Muscle of leg (tissue), 11 donors: ENCODE data around the gene CEACAM19. TPM values are rescaled to one million over a fixed set of nuclear protein-coding genes. Genes with fewer than 3 reads are reported as not detected.
A peak's percentile ranks its signal among the peaks of the same experiment; 100 is the strongest.

ENCODE experiments used
- DNase-seq: peaks from one replicate; pipeline ENCODE4 v3.0.0; 2013
- H3K27ac ChIP-seq: one replicate; pipeline ENCODE4 v1.5.1; 2013; ENCODE audit warnings: mild to moderate bottlenecking, low read length, control low read depth
- H3K27me3 ChIP-seq: one replicate; pipeline ENCODE4 v1.6.1; 2013; ENCODE audit warnings: low read length; ENCODE audit not compliant: control insufficient read depth, insufficient read depth
- H3K36me3 ChIP-seq: one replicate; pipeline ENCODE4 v1.6.1; 2013; ENCODE audit warnings: low read length; ENCODE audit not compliant: control insufficient read depth, insufficient read depth
- H3K4me1 ChIP-seq: one replicate; pipeline ENCODE4 v1.6.1; 2013; ENCODE audit warnings: low read length; ENCODE audit not compliant: control insufficient read depth, insufficient read depth
- H3K4me3 ChIP-seq: one replicate; pipeline ENCODE4 v1.5.1; 2013; ENCODE audit warnings: low read length, control low read depth
- H3K9me3 ChIP-seq: replicated peaks from 2 replicates; pipeline ENCODE4 v1.6.1; 2013; ENCODE audit warnings: low read depth, low read length; ENCODE audit not compliant: control insufficient read depth
- WGBS: methylation state at CpG from one replicate; pipeline ENCODE4 v1.1.5; 2013; ENCODE audit warnings: missing lambda C conversion rate; ENCODE audit not compliant: insufficient coverage; 5-methylcytosine and 5-hydroxymethylcytosine counted together
- polyA plus RNA-seq, 8 donors: library from polyadenylated mRNA; unstranded; fragments of 120-200 nt; gene quantifications; one replicate each; pipeline versions ENCODE4 v1.2.1 to v1.2.3, GENCODE V29; 2013; ENCODE audit warnings: inconsistent platforms in 1 of 8, low replicate concordance in 1 of 8; ENCODE audit not compliant: insufficient read length in 8 of 8, insufficient read depth in 1 of 8
- total RNA-seq: library from RNA; stranded (reverse); fragments of 120-200 nt; gene quantifications from one replicate; pipeline ENCODE4 v1.2.4, GENCODE V29; 2013

The CEACAM19 gene
- total and polyA plus RNA-seq, 9 donors: 2.8 to 11.7 (median 5.3) TPM

GRCh38 chr19:44634785-44635184 is 36.5 kb upstream of the CEACAM19 start:
- Histone ChIP-seq H3K9me3 (no peaks in the 10 kb centered on the region), H3K4me3 (no peak overlapping the region), H3K4me1 (peaks cover 16% of the 10 kb centered on the region), H3K27ac (no peak overlapping the region), H3K27me3 (no peaks in the 10 kb centered on the region), H3K36me3 (no peaks in the 10 kb centered on the region)
- 80% methylated on average over 1 of the region's 2 CpGs for WGBS
- no peak for DNase-seq

GRCh38 chr19:44635581-44636438 is 35.5 kb upstream of the CEACAM19 start:
- H3K27ac ChIP-seq: peak overlapping the region; percentile 47
- H3K27me3 ChIP-seq: no peaks in the 10 kb centered on the region
- 52% methylated on average over 2 of the region's 3 CpGs for WGBS
- no peaks in the 10 kb centered on the region for H3K9me3 ChIP-seq
- H3K4me3 ChIP-seq: no peak overlapping the region
- peak; percentile 77 for DNase-seq
- H3K4me1 ChIP-seq: peaks cover 16% of the 10 kb centered on the region
- H3K36me3 ChIP-seq: no peaks in the 10 kb centered on the region

- Histone ChIP-seq H3K36me3 (no peaks in the 10 kb centered on the region), H3K9me3 (no peaks in the 10 kb centered on the region), H3K4me1 (peaks cover 16% of the 10 kb centered on the region), H3K4me3 (no peak overlapping the region), H3K27ac (peak overlapping the region; percentile 40), H3K27me3 (peaks cover 2% of the 10 kb centered on the region)
- 80% methylated on average over 1 of the region's 11 CpGs for WGBS
- DNase-seq: no peak
These were observed 34.6 kb upstream of the CEACAM19 start for GRCh38 chr19:44636439-44637389.

GRCh38 chr19:44637390-44637764 is 33.9 kb upstream of the CEACAM19 start:
- Histone ChIP-seq H3K27ac (no peak overlapping the region), H3K4me3 (no peak overlapping the region), H3K9me3 (no peaks in the 10 kb centered on the region), H3K27me3 (peaks cover 4% of the 10 kb centered on the region), H3K4me1 (peaks cover 16% of the 10 kb centered on the region), H3K36me3 (no peaks in the 10 kb centered on the region)
- DNase-seq: no peak
- WGBS: 90% methylated on average over 4 of the region's 5 CpGs

GRCh38 chr19:44640518-44640917 is 30.8 kb upstream of the CEACAM19 start:
- H3K4me3 ChIP-seq: no peak overlapping the region
- peaks cover 19% of the 10 kb centered on the region for H3K4me1 ChIP-seq
- no peak overlapping the region for H3K27ac ChIP-seq
- H3K9me3 ChIP-seq: no peaks in the 10 kb centered on the region
- H3K27me3 ChIP-seq: peaks cover 4% of the 10 kb centered on the region
- peak; percentile 62 for DNase-seq
- no CpG with 5 or more reads among the region's 3 CpGs for WGBS
- no peaks in the 10 kb centered on the region for H3K36me3 ChIP-seq

- 70% methylated on average over 3 of the region's 9 CpGs for WGBS
These were observed 29.6 kb upstream of the CEACAM19 start for GRCh38 chr19:44641501-44642265.

GRCh38 chr19:44642377-44642776 is 28.9 kb upstream of the CEACAM19 start:
- WGBS: no CpG with 5 or more reads among the region's 1 CpG
- Histone ChIP-seq H3K9me3 (no peaks in the 10 kb centered on the region), H3K27ac (no peak overlapping the region), H3K27me3 (peaks cover 4% of the 10 kb centered on the region), H3K36me3 (no peaks in the 10 kb centered on the region), H3K4me1 (peaks cover 14% of the 10 kb centered on the region), H3K4me3 (no peak overlapping the region)
- no peak for DNase-seq

More at GRCh38 chr19:44641501-44642265, 29.6 kb upstream of the CEACAM19 start:
- no peaks in the 10 kb centered on the region for H3K9me3 ChIP-seq
- no peak for DNase-seq
- no peak overlapping the region for H3K27ac ChIP-seq
- no peaks in the 10 kb centered on the region for H3K36me3 ChIP-seq
- peaks cover 9% of the 10 kb centered on the region for H3K4me1 ChIP-seq
- no peak overlapping the region for H3K4me3 ChIP-seq
- H3K27me3 ChIP-seq: peaks cover 4% of the 10 kb centered on the region

GRCh38 chr19:44643605-44644401 is 27.5 kb upstream of the CEACAM19 start, which contains the start of gene PVR:
Gene PVR, plus strand, starts transcription at chr19:44643910. Its CDS starts 187 bp downstream, at chr19:44644097.
- peak; percentile 78 for DNase-seq
- Histone ChIP-seq H3K27ac (peak within 1 kb of the TSS; percentile 78), H3K36me3 (peaks cover 2% of the 10 kb centered on the region), H3K4me3 (peak within 1 kb of the TSS; percentile 79), H3K4me1 (peaks cover 26% of the 10 kb centered on the region), H3K27me3 (peaks cover 4% of the 10 kb centered on the region), H3K9me3 (no peaks in the 10 kb centered on the region)
- WGBS: 0% methylated on average over 61 of the region's 70 CpGs

- 0% methylated on average over 4 of the region's 13 CpGs for WGBS
- H3K4me3 ChIP-seq: peak overlapping the region; percentile 79
- peaks cover 4% of the 10 kb centered on the region for H3K36me3 ChIP-seq
- H3K27ac ChIP-seq: peak overlapping the region; percentile 78
- H3K9me3 ChIP-seq: no peaks in the 10 kb centered on the region
- H3K4me1 ChIP-seq: peaks cover 32% of the 10 kb centered on the region
- H3K27me3 ChIP-seq: peaks cover 4% of the 10 kb centered on the region
- peak; percentile 47 for DNase-seq
These were observed 26.8 kb upstream of the CEACAM19 start for GRCh38 chr19:44644402-44645016.
